HG02763 (cell line): ENCODE data around the gene PARP8.
"Not testable (repeated sequence)": the region's sequence is repeated elsewhere in the genome, so short reads cannot be mapped to it uniquely, and the experiment has no call there.

Source experiments
- ATAC-seq: cut with Tn5 transposase; IDR thresholded peaks from one replicate; pipeline ENCODE4 v1.9.1; 2021; ENCODE audit warnings: mild to moderate bottlenecking, moderate library complexity; ENCODE audit not compliant: unreplicated experiment

Gene PARP8

DNA sequence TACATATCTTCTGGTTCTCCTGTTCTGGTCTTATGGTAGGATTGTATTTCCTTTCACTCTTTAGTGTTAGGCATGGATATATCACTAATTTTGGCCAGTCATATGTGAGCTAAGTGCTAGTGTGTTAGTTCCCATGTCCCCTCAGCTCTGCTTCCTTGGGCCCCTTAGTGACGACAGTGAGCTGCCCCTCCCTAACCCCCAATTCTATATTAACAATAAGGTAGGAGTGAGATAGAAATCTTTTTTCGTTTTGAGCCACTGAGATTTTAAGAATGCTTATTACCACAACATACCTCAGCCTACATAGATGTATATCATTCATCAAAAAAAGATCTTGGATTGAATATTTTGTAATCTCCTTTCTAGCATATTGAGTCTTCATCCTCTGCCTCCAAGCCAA, 100.5 kb downstream of the PARP8 start:
- ATAC-seq = no peak

- no peak for ATAC-seq
These were observed 101.2 kb downstream of the PARP8 start for GRCh38 chr5:50767588-50767987.

- ATAC-seq = no peak
These were observed 102.2 kb downstream of the PARP8 start for GRCh38 chr5:50768634-50769033.

- no peak for ATAC-seq
These were observed 104.0 kb downstream of the PARP8 start for GRCh38 chr5:50770441-50770840.

DNA sequence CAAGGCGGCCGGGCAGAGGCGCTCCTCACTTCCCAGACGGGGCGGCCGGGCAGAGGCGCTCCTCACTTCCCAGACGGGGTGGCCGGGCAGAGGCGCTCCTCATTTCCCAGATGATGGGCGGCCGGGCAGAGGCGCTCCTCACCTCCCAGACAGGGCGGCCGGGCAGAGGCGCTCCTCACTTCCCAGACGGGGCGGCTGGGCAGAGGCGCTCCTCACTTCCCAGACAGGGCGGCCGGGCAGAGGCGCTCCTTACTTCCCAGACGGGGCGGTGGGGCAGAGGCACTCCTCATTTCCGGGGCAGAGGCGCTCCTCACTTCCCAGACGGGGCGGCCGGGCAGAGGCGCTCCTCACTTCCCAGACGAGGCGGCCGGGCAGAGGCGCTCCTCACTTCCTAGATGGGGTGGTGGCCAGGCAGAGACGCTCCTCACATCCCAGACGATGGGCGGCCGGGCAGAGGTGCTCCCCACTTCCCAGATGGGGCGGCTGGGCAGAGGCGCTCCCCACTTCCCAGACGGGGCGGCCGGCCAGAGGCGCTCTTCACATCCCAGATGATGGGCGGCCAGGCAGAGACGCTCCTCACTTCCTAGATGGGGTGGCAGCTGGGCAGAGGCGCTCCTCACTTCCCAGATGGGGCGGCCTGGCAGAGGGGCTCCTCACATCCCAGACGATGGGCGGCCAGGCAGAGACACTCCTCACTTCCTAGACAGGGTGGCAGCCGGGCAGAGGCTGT, 108.2 kb downstream of the PARP8 start:
- not testable (repeated sequence) for ATAC-seq

- ATAC-seq = no peak
These were observed 119.6 kb downstream of the PARP8 start for GRCh38 chr5:50786073-50786472.

DNA sequence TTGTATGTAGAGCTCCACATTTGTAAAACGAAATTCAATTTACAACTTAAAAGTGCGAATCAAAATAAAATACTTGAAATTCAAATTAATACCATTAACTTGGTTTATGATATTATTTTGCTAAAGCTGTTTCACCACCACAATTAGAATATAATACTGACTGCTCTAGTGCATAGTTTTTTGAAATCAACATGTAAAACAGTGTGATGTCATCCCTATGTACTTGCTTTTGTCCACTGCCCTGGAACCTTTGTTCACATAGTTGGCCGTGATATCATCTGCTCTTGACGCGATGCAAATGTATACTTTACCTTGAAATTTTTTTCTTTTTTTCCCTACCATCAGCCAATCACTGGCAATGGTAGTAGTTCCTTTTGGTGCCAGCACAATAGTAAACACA, 125.4 kb downstream of the PARP8 start:
- ATAC-seq = no peak

DNA sequence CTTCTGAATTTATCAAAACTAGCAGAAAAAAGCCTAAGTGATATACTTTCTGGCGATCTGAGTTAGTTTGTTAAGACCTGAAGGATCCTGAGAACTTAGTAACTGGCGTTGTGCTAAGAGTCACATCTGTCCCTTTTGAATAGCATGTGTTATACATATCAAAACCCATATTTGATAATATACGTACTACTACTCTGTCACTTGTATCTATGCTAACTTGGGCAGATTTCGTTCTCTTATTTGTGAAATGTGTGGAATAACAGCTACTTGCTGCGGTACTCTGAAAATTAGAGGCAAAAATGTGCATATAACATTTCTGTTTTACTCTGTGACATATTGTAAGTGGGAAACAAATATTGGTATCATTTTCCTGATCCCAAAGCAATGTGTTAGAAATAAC, 126.4 kb downstream of the PARP8 start:
- ATAC-seq = no peak

- ATAC-seq = no peak
These were observed 128.4 kb downstream of the PARP8 start for GRCh38 chr5:50794812-50795211.

DNA sequence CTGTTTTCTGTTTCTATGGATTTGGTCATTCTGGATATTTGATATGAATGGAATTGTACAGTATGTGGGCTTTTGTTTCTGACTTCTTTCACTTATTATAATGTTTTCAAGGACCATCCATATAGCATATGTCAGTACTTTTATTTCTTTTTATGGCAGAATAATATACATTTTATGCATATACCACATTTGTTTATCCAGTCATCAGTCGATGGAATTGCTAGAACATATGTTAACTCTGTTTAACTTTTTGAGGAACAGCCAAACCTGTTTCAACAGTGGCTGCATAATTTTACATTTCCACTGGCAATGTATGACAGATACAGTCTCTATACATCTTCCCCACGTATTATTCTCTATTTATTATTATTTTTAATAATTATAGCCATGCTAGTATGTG, 131.6 kb downstream of the PARP8 start:
- ATAC-seq = no peak

DNA sequence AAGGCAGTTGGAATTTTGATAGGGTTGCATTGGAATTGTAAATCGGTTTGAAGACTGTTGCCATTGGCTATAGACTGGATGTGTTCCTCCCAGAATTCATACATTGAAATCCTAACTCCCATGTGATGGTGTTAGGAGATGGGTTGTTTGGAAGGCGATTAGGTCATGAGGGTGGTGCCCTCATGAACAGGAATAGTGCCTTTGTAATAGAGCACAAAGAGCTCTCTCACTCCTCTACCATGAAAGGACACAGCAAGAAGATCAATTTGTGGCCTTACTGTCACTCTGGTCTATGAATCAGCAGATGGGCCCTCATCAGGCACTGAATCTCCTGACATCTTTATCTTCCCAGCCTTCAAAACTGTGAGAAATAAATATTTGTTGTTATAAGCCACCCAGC, 133.2 kb downstream of the PARP8 start:
- ATAC-seq = no peak

DNA sequence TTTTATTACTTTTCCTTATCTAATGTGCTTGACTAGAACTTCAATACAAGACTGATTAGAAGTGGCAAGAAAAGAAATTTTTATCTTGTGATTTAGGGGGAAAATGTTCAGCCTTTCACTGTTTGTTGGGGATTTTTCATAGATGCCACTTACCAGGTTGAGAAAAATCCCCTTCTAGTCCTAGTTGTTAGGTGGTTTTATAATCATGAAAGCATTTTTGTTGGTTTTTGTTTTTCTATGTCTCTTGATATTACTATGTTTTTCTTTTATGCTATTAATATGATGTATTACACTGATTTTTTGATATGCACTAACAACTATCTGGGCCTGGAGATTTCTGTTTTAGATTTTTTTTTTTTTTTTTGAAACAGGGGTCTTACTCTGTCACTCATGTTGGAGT, 134.0 kb downstream of the PARP8 start:
- no peak for ATAC-seq

GRCh38 chr5:50807661-50808060, 141.2 kb downstream of the PARP8 start:
- ATAC-seq = no peak

DNA sequence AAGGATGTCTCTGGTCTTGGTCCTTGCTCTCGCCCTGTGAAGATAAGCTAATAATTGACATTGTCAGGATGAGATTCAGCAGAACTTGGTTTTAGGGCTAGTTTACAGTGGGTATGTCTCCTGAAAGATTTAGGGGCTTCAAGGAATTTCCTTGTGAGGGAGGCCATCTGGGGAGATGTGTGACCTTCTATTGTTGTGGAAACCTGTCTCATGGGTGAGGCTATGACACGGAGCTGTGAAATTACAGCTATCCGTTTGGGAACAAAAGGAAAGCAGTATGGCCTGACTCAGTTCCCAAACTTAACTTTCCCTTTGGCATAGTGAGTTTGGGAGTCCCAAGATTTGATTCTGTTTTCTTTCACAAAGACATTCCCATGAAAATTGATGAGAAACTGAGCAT, 142.0 kb downstream of the PARP8 start:
- no peak for ATAC-seq

- ATAC-seq = not testable (repeated sequence)
These were observed 145.3 kb downstream of the PARP8 start for GRCh38 chr5:50811746-50812145.

- no peak for ATAC-seq
These were observed 147.3 kb downstream of the PARP8 start for GRCh38 chr5:50813691-50814090.

DNA sequence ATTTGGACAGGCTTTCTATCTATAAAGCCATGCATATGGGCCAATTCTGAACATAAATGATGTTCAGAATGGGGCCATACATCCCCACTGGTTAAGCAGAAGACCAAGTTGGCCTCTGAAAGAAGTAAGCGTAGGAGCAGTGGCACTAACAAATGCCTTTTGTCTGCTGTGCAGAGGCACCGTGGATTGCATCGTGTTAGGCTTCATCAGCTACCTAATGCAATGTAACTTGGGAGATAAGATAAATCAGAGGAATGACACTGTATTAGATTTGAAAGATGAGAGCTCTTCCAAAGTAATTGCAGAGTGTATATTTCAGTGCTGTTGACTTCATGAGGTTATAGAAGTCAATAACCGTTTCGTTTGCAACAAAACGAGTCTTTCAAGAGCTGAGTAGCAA, 148.1 kb downstream of the PARP8 start:
- ATAC-seq = no peak

DNA sequence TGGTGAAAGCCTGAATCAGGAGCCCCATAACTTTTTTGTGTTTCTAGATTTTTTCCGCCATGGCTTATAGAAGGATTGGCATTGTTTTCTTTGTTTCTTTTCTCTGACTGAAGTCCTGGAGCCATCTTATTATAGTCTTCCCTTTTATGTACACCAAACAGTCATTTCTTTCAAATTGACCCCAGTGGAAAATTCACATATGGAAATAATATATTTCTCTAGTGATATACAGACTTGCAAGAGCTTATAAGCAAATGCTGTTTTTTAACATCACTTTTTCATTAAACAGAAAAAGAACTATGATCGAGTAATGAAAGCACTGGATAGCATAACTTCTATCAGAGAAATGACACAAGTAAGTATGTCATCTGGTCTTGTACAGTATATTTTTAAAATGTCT, 155.6 kb downstream of the PARP8 start:
- ATAC-seq = no peak

DNA sequence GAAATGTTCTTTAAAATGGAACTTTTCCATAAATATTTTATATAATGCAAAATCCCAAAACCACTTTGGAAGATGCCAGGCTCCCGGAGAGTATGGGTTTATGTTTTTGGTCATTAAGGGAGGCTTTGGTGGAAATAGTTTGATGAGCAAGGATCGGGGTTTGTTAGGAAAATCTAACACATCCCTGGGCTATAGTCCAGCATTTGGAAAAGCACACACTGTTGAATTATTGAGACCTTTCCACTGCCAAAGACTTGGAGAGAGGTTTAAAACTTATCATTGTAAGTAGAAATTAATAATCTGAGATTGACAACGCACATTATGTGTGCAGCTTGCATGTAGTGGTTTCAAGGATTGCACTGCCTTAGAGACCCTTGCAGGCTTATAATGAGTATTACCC, 156.3 kb downstream of the PARP8 start:
- ATAC-seq = no peak

- ATAC-seq = no peak
These were observed 157.1 kb downstream of the PARP8 start for GRCh38 chr5:50823568-50823967.

- ATAC-seq = no peak
These were observed 157.7 kb downstream of the PARP8 start for GRCh38 chr5:50824109-50824508.

GRCh38 chr5:50827516-50828247, 161.2 kb downstream of the PARP8 start:
- no peak for ATAC-seq

DNA sequence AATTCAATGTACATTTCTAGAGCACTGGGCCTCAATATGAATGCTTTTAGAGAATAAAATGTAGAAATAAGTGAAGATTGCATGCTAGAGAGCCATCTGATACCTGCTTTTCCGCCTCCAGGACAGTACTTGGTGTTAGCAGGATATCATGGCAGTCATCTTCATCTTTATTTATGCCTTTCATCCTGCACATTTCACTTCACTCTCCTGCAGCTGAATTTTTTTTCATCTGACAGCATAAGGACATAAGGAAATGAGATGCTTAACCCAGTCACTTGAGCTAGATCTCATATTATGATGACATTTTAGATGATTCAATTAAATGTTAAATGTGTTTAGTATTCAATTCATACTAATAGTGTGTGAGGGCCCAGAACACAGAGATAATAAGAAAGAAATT, 162.6 kb downstream of the PARP8 start:
- ATAC-seq = no peak
